ENCODE results near the gene RNF115. TPM values are rescaled to one million over a fixed set of nuclear protein-coding genes. Genes with fewer than 3 reads are reported as not detected.

The RNF115 gene
- total RNA-seq, result 10 to 100 TPM; 16.3 to 18.9 TPM
- 1 to 10 TPM; 5.8 to 6.6 (median 6.1) TPM for polyA plus RNA-seq
- total RNA-seq, result 54.7 to 100.0 (median 79.1) reads per million in 6 experiments

DNA sequence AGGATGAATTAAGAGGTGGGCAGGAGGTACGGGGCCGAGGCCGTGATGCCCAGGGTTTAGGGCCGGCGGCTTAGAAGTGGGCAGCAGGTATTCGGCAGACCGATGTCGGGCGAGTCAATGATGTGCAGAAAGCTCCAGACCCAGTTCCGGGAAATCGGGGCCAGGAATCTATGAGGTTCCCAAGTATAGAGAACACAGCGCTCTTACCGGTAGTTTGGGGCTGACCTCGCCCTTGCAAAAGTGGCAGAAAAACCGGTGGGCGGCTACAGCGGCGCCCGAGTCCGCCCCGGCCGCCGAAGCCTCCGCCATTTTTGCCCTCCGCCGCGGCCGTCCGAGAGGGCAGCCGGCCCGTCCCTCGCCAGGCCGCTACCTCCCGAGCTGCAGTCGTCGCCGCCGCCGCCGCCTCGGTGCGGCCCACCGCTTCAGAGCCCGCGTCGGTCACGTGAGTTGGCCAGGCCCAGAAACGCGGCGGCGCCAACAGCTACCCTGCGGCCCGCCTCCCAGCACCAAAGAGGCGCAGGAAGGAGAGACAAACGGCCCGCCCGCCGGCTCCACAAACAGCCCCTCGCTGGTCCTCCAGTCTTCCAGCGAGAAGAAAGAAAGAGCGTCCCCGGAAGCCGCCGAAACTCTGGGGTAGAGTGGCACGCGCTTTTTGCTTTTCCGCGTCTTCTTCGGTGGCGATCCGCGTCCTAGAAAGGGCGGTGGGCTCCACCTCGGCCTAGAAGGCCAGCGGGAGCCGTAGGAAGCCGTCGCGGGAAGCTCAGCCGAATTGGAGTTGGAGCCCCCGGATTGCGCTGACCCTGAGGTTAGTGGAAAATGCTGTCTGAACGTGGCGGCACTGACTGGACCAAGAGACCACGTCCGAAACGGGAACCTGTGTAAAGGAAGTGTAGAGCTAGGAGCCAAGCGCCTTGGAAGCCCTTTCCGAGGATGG, at the start of gene RNF115, which contains the start of gene POLR3C:
Gene RNF115, minus strand, starts transcription at position 531 of the 934 bp plus-strand sequence. Its CDS starts 222 bp downstream, at position 309.
Gene POLR3C, plus strand, starts transcription at position 636 of the 934 bp plus-strand sequence. CDS start 1,577 bp downstream, outside the sequence.
- DNase-seq (peak; percentile 79 to 94 (median 84)), ATAC-seq (peak; percentile 95 to 96)
- Mint-ChIP-seq H3K4me1 (peaks cover 15 to 40% (median 22%) of the 10 kb centered on the region in 4 donors), H3K36me3 (peaks cover 0 to 38% (median 15%) of the 10 kb centered on the region in 3 donors), H3K27me3 (no peaks in the 10 kb centered on the region), H3K9me3 (no peaks in the 10 kb centered on the region), H3K4me3 (peak within 1 kb of the TSS; percentile 96 to 99 (median 97)), H3K27ac (peak within 1 kb of the TSS; percentile 91 to 98 (median 97))
- POLR2A ChIA-PET, result interaction anchor here (0.7 to 3.3 kb wide), 10 partner anchors 19 to 214 kb away, joined by 3 to 22 read pairs (median 6); partner anchors contain the start of genes ANKRD34A, NUDT17, PEX11B and PIAS3

DNA sequence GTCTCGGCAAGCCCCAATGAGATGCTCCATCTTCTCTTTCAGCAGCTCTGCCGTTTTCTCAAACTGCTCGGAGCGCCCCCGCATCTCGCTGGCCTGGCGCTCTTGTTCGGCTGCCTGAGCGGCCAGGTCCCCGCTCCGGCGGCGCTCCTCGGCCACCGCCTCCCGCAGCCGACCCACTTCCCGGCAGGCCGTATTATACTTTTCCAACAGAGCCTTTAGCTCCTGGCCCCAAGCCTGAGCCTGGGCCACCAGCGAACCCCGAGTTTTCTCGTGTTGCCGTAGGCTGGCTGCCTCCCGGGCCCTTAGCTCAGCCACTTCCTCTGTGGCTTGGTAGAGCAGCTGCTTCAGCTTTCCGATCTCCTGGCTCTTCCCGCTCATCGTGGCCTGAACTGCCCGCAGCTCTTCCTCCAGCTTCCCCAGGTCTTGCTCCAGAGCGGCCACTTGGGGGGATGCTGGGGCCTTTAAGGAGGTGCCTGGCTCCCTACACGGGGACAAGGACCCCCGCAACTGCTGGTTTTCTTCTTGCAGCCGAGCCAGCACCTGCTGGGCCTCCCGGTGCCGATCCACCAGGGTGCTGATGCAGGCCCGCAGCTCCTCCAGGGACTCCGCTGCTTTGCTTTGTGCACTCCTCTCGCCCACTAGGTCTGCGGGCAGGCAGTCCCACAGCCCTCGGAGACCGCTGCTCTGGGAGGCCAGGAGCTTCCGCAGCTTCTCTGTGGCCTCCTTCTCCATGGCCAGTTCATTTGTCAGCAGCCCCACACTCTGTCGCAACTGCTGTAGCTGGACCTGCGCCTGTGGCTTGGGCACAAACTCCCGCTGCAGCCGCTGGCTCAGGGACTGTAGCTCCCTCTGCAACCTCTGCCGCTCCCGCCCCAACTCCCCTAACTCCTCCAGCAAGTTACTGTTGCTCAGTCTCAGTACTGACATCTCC, 48.4 kb upstream of the RNF115 start:
- DNase-seq, result peak in 7 of 10 donors; percentile 13 to 54 (median 36)
- Mint-ChIP-seq H3K4me3 (peak overlapping the region; percentile 75 to 88 (median 81)), H3K27me3 (peaks cover 0 to 11% (median 2%) of the 10 kb centered on the region in 5 donors), H3K4me1 (peaks cover 9 to 20% (median 17%) of the 10 kb centered on the region in 4 donors), H3K36me3 (peaks cover 0 to 2% (median 0%) of the 10 kb centered on the region in 3 donors), H3K9me3 (no peaks in the 10 kb centered on the region), H3K27ac (peak overlapping the region; percentile 75 to 94 (median 84))
- POLR2A ChIA-PET, result interaction anchor here (0.5 to 3.7 kb wide), 14 partner anchors 9 to 178 kb away, joined by 3 to 39 read pairs (median 4); partner anchors contain the start of genes ANKRD34A, NUDT17, PIAS3 and POLR3C
- peak; percentile 91 to 92 for ATAC-seq

DNA sequence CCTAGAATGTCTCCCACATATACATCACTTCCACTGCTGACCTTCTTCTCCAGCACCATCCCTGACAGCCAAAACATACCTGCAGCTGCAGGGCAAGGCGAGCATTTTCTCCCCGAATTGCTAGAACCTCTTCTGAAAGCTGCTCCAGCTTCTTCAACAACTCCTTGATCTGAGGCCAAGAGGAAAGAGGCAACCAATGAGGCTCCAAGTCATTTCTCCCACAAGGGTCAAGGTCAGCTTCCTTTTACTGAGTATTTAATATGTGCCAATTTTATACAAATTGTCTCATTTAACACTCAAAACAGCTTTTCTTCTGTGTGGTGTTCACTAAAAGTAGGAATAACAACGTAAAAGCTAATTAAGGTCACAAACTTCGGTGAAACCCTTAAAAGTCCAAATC, 44.3 kb upstream of the RNF115 start:
- POLR2A ChIA-PET, result interaction anchor here (1.4 kb wide), 1 partner anchor 9 kb away, joined by 5 read pairs; the partner anchor contains the start of gene PIAS3

GRCh38 chr1:145863282-145864018, 39.6 kb upstream of the RNF115 start:
- no peak overlapping the region for H3K4me3 Mint-ChIP-seq
- H3K4me1 Mint-ChIP-seq, result peaks cover 0 to 10% (median 5%) of the 10 kb centered on the region in 4 donors
- no peaks in the 10 kb centered on the region for H3K9me3 Mint-ChIP-seq
- H3K27ac Mint-ChIP-seq, result no peak overlapping the region
- H3K36me3 Mint-ChIP-seq, result peaks cover 0 to 4% (median 0%) of the 10 kb centered on the region in 3 donors
- DNase-seq, result no peak
- POLR2A ChIA-PET, result interaction anchor here (0.9 kb wide), 1 partner anchor 102 kb away, joined by 4 read pairs; no protein-coding TSS in a partner anchor
- H3K27me3 Mint-ChIP-seq, result peaks cover 0 to 14% (median 0%) of the 10 kb centered on the region in 5 donors
- ATAC-seq, result no peak

More for the DNA sequence above, 44.3 kb upstream of the RNF115 start:
- no peak overlapping the region for H3K27ac Mint-ChIP-seq
- H3K4me3 Mint-ChIP-seq, result no peak overlapping the region
- H3K27me3 Mint-ChIP-seq, result peaks cover 0 to 21% (median 0%) of the 10 kb centered on the region in 5 donors
- H3K9me3 Mint-ChIP-seq, result no peaks in the 10 kb centered on the region
- peaks cover 7 to 19% (median 17%) of the 10 kb centered on the region in 4 donors for H3K4me1 Mint-ChIP-seq
- ATAC-seq (no peak), DNase-seq (no peak)
- peaks cover 0 to 4% (median 0%) of the 10 kb centered on the region in 3 donors for H3K36me3 Mint-ChIP-seq

DNA sequence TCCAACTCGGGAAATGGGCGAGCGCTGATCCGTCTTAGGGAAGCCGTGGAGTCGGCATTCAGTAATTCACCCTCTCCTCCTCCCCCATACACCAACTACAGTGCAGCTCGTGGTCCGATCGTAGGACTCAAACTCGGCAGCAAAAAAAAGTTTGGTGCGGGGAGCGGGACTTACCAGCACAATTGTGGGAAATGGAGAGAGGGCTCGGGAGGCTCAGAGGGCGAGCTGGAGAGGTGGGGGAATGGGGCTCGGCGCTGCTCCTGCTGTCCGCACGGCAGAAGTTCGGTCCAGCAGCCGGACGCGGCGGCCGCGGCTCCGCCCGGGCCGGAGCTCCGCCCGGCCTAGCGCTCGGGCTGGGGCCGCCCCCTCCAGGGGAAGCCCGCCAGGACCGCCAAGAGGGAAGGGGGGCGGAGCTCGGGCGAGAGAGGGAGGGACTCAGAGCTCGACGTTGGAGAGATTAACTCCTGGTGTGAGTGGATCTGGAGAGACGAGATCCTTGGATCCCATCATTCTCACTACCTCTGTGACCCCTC, 35.7 kb upstream of the RNF115 start:
- H3K36me3 Mint-ChIP-seq, result peaks cover 0 to 22% (median 2%) of the 10 kb centered on the region in 3 donors
- DNase-seq, result peak; percentile 52 to 81 (median 64)
- POLR2A ChIA-PET, result interaction anchor here (0.5 to 6.2 kb wide), 26 partner anchors 8 to 178 kb away, joined by 3 to 96 read pairs (median 6); partner anchors contain the start of genes ANKRD34A, ANKRD35, LIX1L and NUDT17
- no peaks in the 10 kb centered on the region for H3K9me3 Mint-ChIP-seq
- H3K4me1 Mint-ChIP-seq, result peaks cover 13 to 21% (median 14%) of the 10 kb centered on the region in 4 donors
- peak overlapping the region; percentile 95 to 99 (median 98) for H3K4me3 Mint-ChIP-seq
- H3K27ac Mint-ChIP-seq, result peak overlapping the region; percentile 85 to 96 (median 95)
- peaks cover 0 to 6% (median 0%) of the 10 kb centered on the region in 5 donors for H3K27me3 Mint-ChIP-seq
- peak; percentile 57 to 70 for ATAC-seq

DNA sequence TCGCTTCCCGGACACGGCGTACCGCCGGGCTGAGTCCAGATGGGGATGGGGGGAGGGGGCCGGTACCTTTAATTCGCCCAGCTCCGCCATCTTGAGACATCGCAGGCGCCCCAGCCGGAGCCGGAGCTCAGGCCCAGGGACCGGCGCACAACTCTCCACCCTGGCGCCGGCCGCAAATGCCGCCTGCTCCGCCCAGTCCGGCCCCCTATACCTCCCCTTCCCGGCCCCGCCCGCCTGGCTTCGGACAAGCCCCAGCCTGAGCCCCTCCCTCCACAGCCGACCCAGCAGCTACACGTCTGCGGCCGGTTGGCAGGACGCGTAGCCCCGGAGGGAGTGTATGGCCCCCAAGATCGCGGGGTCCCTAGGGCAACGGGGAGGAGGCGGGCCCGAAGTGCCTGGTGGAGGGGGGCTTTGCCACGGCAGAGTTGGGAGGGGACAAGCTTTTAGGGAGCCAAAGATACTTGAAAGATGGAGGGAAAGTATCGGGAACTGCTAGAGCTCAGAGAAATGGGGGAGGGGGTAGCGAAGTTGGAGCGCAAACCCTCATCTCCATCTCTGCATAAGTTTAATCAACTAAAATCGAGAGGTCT, 35.1 kb upstream of the RNF115 start, which contains the start of gene PIAS3:
Gene PIAS3, minus strand, starts transcription at position 181 of the 590 bp plus-strand sequence. Its CDS starts 91 bp downstream, at position 90.
- peaks cover 0 to 24% (median 3%) of the 10 kb centered on the region in 3 donors for H3K36me3 Mint-ChIP-seq

GRCh38 chr1:145858238-145858900, 34.5 kb upstream of the RNF115 start:
- peak overlapping the region; percentile 85 to 96 (median 95) for H3K27ac Mint-ChIP-seq

More for the DNA sequence above, 35.1 kb upstream of the RNF115 start, which contains the start of gene PIAS3:
- no peaks in the 10 kb centered on the region for H3K9me3 Mint-ChIP-seq
- H3K27me3 Mint-ChIP-seq, result peaks cover 0 to 4% (median 0%) of the 10 kb centered on the region in 5 donors
- peak within 1 kb of the TSS; percentile 85 to 96 (median 95) for H3K27ac Mint-ChIP-seq
- peak; percentile 79 to 88 for ATAC-seq
- H3K4me1 Mint-ChIP-seq, result peaks cover 13 to 21% (median 14%) of the 10 kb centered on the region in 4 donors
- POLR2A ChIA-PET, result interaction anchor here (0.5 to 6.2 kb wide), 32 partner anchors 9 to 192 kb away, joined by 3 to 96 read pairs (median 5); partner anchors contain the start of genes ANKRD34A, ANKRD35, LIX1L and NUDT17
- peak within 1 kb of the TSS; percentile 95 to 99 (median 98) for H3K4me3 Mint-ChIP-seq
- peak; percentile 66 to 87 (median 76) for DNase-seq

GRCh38 chr1:145857170-145857569, 33.3 kb upstream of the RNF115 start:
- H3K27me3 Mint-ChIP-seq, result no peaks in the 10 kb centered on the region
- no peak for ATAC-seq
- peaks cover 0 to 41% (median 8%) of the 10 kb centered on the region in 3 donors for H3K36me3 Mint-ChIP-seq
- peak overlapping the region in 5 of 10 donors; percentile 25 to 97 (median 46) for H3K4me3 Mint-ChIP-seq
- H3K9me3 Mint-ChIP-seq, result no peaks in the 10 kb centered on the region
- H3K4me1 Mint-ChIP-seq, result peaks cover 13 to 21% (median 14%) of the 10 kb centered on the region in 4 donors
- no peak for DNase-seq
- H3K27ac Mint-ChIP-seq, result peak overlapping the region in 2 of 10 donors; percentile 44 to 49
- POLR2A ChIA-PET, result interaction anchor here (0.6 to 6.2 kb wide), 7 partner anchors 12 to 139 kb away, joined by 4 to 96 read pairs (median 34); partner anchors contain the start of genes ANKRD34A, NUDT17, PEX11B and POLR3GL

More at GRCh38 chr1:145858238-145858900, 34.5 kb upstream of the RNF115 start:
- H3K36me3 Mint-ChIP-seq, result peaks cover 0 to 30% (median 5%) of the 10 kb centered on the region in 3 donors
- POLR2A ChIA-PET, result interaction anchor here (0.6 to 6.2 kb wide), 31 partner anchors 8 to 193 kb away, joined by 3 to 96 read pairs (median 5); partner anchors contain the start of genes ANKRD34A, ANKRD35, LIX1L and NUDT17
- DNase-seq (peak in 6 of 10 donors; percentile 30 to 82 (median 66)), ATAC-seq (peak; percentile 57 to 61)
- H3K4me1 Mint-ChIP-seq, result peaks cover 13 to 21% (median 14%) of the 10 kb centered on the region in 4 donors
- no peaks in the 10 kb centered on the region for H3K9me3 Mint-ChIP-seq
- peak overlapping the region; percentile 95 to 99 (median 98) for H3K4me3 Mint-ChIP-seq
- H3K27me3 Mint-ChIP-seq, result peaks cover 0 to under 1% (median 0%) of the 10 kb centered on the region in 5 donors

- H3K27me3 Mint-ChIP-seq, result no peaks in the 10 kb centered on the region
Measured at GRCh38 chr1:145855426-145855948, 31.6 kb upstream of the RNF115 start.

More at GRCh38 chr1:145855426-145855948, 31.6 kb upstream of the RNF115 start:
- DNase-seq (no peak), ATAC-seq (no peak)
- H3K4me3 Mint-ChIP-seq, result peak overlapping the region in 2 of 10 donors; percentile 2 to 68
- peaks cover 13 to 21% (median 14%) of the 10 kb centered on the region in 4 donors for H3K4me1 Mint-ChIP-seq
- H3K9me3 Mint-ChIP-seq, result no peaks in the 10 kb centered on the region
- POLR2A ChIA-PET, result interaction anchor here (6.2 kb wide), 1 partner anchor 10 kb away, joined by 96 read pairs; the partner anchor contains the start of gene NUDT17
- peaks cover 0 to 51% (median 8%) of the 10 kb centered on the region in 3 donors for H3K36me3 Mint-ChIP-seq
- H3K27ac Mint-ChIP-seq, result peak overlapping the region in 1 of 10 donors; percentile 22
